Subcutaneous adipose tissue (tissue), 4 donors: ENCODE results near the gene TCF12. TPM values are rescaled to one million over a fixed set of nuclear protein-coding genes. Genes with fewer than 3 reads are reported as not detected.

Source experiments
- CTCF ChIP-seq: fragments of 450-650 bp; IDR thresholded peaks from one replicate; pipeline ENCODE4 v1.5.1; 2016; ENCODE audit warnings: low read depth, mild to moderate bottlenecking, control low read depth, antibody characterized with exemption, moderate library complexity
- total RNA-seq, 4 donors: library from RNA; depleted of rRNA; stranded (reverse); fragments of >200 nt; gene quantifications; one replicate each; pipeline ENCODE4 v1.1.0, GENCODE V29; 2016

TCF12 gene
- total RNA-seq, 4 donors from 2014 or later, result 138 to 171 (median 166) TPM

- no peak for TF ChIP-seq CTCF
Measured at GRCh38 chr15:57205996-57206395, 287.6 kb downstream of the TCF12 start.

- TF ChIP-seq CTCF, result no peak
Measured at GRCh38 chr15:57213862-57214261, 295.4 kb downstream of the TCF12 start.

GRCh38 chr15:57215326-57215725, 296.9 kb downstream of the TCF12 start:
- no peak for TF ChIP-seq CTCF

DNA sequence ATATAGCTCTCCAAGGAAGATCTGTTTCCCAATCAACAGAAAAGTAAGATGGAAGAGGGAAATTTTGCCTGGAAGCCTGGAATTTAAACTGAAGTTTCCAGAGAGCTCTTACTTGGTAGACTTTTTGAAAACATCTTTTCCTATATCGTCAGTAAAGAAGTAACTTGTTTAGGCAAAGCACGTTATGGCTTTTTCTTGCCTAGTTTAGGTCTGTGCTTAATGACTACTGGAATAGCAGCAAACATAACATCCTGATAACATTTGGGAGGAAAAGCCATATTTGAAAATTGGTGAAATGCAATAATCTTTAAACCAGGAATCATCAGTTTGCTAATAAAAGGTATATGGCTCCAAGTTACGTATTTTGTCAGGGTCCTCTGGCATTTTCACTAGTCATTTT, 297.4 kb downstream of the TCF12 start:
- TF ChIP-seq CTCF, result no peak

GRCh38 chr15:57216288-57216687, 297.8 kb downstream of the TCF12 start:
- no peak for TF ChIP-seq CTCF

GRCh38 chr15:57217778-57218598, 299.5 kb downstream of the TCF12 start:
- no peak for TF ChIP-seq CTCF

DNA sequence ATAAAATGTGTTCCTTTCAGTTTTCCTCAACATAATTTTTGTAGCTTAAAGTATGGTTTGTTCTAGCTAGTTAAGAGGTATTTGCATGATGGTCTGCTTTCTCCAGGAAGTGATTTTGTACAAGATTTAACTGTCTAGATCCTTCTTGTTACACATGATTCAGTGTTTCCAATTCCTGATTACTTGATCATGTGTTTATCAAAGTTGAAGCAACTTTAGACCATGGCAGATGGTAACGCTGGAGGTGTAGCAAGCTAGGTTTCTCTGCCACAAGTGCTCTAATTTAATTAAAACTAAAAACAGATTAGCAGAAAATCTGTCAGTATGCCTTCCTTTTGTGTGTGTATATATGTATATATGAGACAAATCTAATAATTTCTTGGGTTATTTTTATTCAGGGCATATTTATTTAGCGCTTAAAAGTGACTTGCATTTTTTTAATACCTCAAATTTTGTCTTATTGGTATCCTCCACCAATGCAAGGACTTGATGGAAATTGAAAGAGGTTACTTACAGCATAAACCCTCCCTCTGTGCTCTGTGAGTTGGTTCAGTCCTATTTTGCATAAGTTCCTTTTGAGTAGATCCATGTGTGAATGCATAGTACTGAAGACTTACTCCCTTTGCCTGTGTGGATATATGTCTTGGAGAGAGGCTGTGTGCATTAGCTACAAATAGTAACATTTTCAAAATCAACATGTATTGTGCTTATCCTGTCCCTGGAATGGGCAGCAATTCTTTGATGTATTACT, 300.6 kb downstream of the TCF12 start:
- no peak for TF ChIP-seq CTCF
